H1 (cell line): Measurements from ENCODE around the gene ICA1. TPM values are rescaled to one million over a fixed set of nuclear protein-coding genes. Genes with fewer than 3 reads are reported as not detected.

ENCODE experiments used
- CTCF ChIA-PET: fragments of 300-600 bp; sonication (Branson Sonifier 250); formaldehyde crosslinking; loops from one replicate; lab custom pipeline; 2021; ENCODE audit not compliant: partially characterized antibody; lab: Charles Lee
- POLR2A ChIA-PET: fragments of 300-600 bp; sonication (Branson Sonifier 250); formaldehyde crosslinking; loops from one replicate; lab custom pipeline; 2021; ENCODE audit warnings: inconsistent platforms; ENCODE audit not compliant: partially characterized antibody; lab: Charles Lee
- DNase-seq, 2 experiments: peaks; one replicate each; pipeline versions ENCODE4 v3.0.0 to v3.0.0-alpha.2; 2010 to 2022; ENCODE audit warnings: low spot score in 2 of 2, low read depth in 1 of 2, mixed read lengths in 1 of 2
- FAIRE-seq: peaks from 2 replicates; lab custom pipeline; 2011; peaks lifted over from hg19 to GRCh38; lab: Jason Lieb, UNC
- H2AFZ ChIP-seq: 2 replicates; pipeline ENCODE4 v1.8.1; 2012; ENCODE audit warnings: low read length, inconsistent platforms
- H2AK5ac ChIP-seq: 2 replicates; pipeline ENCODE4 v1.6.1; 2013; ENCODE audit warnings: low read depth, low read length
- H2BK120ac ChIP-seq: replicated peaks from 2 replicates; pipeline ENCODE3; 2013; ENCODE audit warnings: low read depth, low read length, inconsistent platforms
- H2BK12ac ChIP-seq: 2 replicates; pipeline ENCODE4 v1.6.1; 2013; ENCODE audit warnings: low read depth, low read length
- H2BK15ac ChIP-seq: 2 replicates; pipeline ENCODE4 v1.6.1; 2013; ENCODE audit warnings: low read length
- H2BK20ac ChIP-seq: 2 replicates; pipeline ENCODE4 v1.6.1; 2013; ENCODE audit warnings: low read length
- H2BK5ac ChIP-seq: 2 replicates; pipeline ENCODE4 v1.6.1; 2013; ENCODE audit warnings: low read depth, low read length
- H3K14ac ChIP-seq: 2 replicates; pipeline ENCODE4 v1.6.1; 2013; ENCODE audit warnings: inconsistent platforms; ENCODE audit not compliant: insufficient read length
- H3K18ac ChIP-seq: 2 replicates; pipeline ENCODE4 v1.6.1; 2013; ENCODE audit warnings: low read length; ENCODE audit errors: extremely low read depth
- H3K23ac ChIP-seq: 2 replicates; pipeline ENCODE4 v1.6.1; 2013; ENCODE audit warnings: inconsistent platforms; ENCODE audit not compliant: insufficient read length
- H3K23me2 ChIP-seq: 2 replicates; pipeline ENCODE4 v1.6.1; 2013; ENCODE audit warnings: low read depth, low read length
- H3K27ac ChIP-seq: 2 replicates; pipeline ENCODE4 v1.6.1; 2011; ENCODE audit warnings: low read depth, low read length, inconsistent platforms
- H3K27me3 ChIP-seq, 4 experiments: replicated peaks in 1 of 4; 1 replicate in 1 of 4; 2 replicates in 3 of 4; pipeline versions ENCODE4 v1.6.1 to v1.8.1; 2011 to 2013; ENCODE audit warnings: low read length in 3 of 4, mild to moderate bottlenecking in 3 of 4, inconsistent platforms in 2 of 4, mixed read lengths in 2 of 4, moderate library complexity in 1 of 4; ENCODE audit not compliant: control insufficient read depth in 3 of 4, insufficient read depth in 3 of 4; ENCODE audit errors: extremely low read depth in 1 of 4
- H3K36me3 ChIP-seq, 4 experiments: 2 replicates each; pipeline versions ENCODE4 v1.6.1 to v1.8.1; 2011 to 2013; ENCODE audit warnings: mild to moderate bottlenecking in 4 of 4, low read length in 3 of 4, moderate library complexity in 2 of 4, control low read depth in 1 of 4, inconsistent platforms in 1 of 4; ENCODE audit not compliant: insufficient read depth in 4 of 4, control insufficient read depth in 2 of 4
- H3K4ac ChIP-seq: replicated peaks from 2 replicates; pipeline ENCODE3; 2013; ENCODE audit warnings: low read length, low read depth, mixed read lengths, inconsistent platforms; ENCODE audit not compliant: insufficient read length
- H3K4me1 ChIP-seq, 4 experiments: replicated peaks in 1 of 4; 1 replicate in 1 of 4; 2 replicates in 3 of 4; pipeline versions ENCODE4 v1.6.1 to v1.8.1; 2011 to 2013; ENCODE audit warnings: low read length in 3 of 4, inconsistent platforms in 2 of 4, mixed read lengths in 1 of 4; ENCODE audit not compliant: insufficient read depth in 4 of 4, control insufficient read depth in 3 of 4
- H3K4me2 ChIP-seq, 2 experiments: 2 replicates each; pipeline versions ENCODE4 v1.6.1 to v1.8.1; 2011 to 2013; ENCODE audit warnings: low read depth in 2 of 2, low read length in 2 of 2, control low read depth in 1 of 2, inconsistent platforms in 1 of 2, mild to moderate bottlenecking in 1 of 2; ENCODE audit not compliant: insufficient read depth in 1 of 2
- H3K4me3 ChIP-seq, 4 experiments: fragments of 200-600, 300-600 bp in 1 of 4; sonication (generic), shearing (Covaris generic), sonication (Bioruptor Twin) in 1 of 4; 2 replicates each; pipeline versions ENCODE4 v1.5.1 to v1.8.1; 2011 to 2016; ENCODE audit warnings: low read length in 4 of 4, low read depth in 3 of 4, control low read depth in 2 of 4, inconsistent platforms in 2 of 4, mild to moderate bottlenecking in 2 of 4, mixed read lengths in 1 of 4, moderate library complexity in 1 of 4; ENCODE audit not compliant: insufficient read depth in 2 of 4; ENCODE audit errors: extremely low read depth in 1 of 4
- H3K56ac ChIP-seq: replicated peaks from 2 replicates; pipeline ENCODE3; 2013; ENCODE audit warnings: low read depth, mild to moderate bottlenecking, mixed read lengths, low read length, inconsistent platforms; ENCODE audit not compliant: insufficient read length
- H3K79me1 ChIP-seq: 2 replicates; pipeline ENCODE4 v1.6.1; 2013; ENCODE audit warnings: low read depth, low read length, control low read depth
- H3K79me2 ChIP-seq, 2 experiments: 2 replicates each; pipeline versions ENCODE4 v1.6.1 to v1.8.1; 2012 to 2013; ENCODE audit warnings: low read length in 2 of 2, mild to moderate bottlenecking in 2 of 2, inconsistent platforms in 1 of 2; ENCODE audit not compliant: insufficient read depth in 2 of 2, control insufficient read depth in 1 of 2
- H3K9ac ChIP-seq, 4 experiments: replicated peaks in 1 of 4; 1 replicate in 1 of 4; 2 replicates in 3 of 4; pipeline versions ENCODE4 v1.6.1 to v1.8.1; 2011 to 2013; ENCODE audit warnings: low read depth in 3 of 4, low read length in 3 of 4, control low read depth in 2 of 4, mild to moderate bottlenecking in 2 of 4, moderate library complexity in 2 of 4, inconsistent platforms in 1 of 4; ENCODE audit errors: extremely low read depth in 1 of 4
- H3K9me3 ChIP-seq, 2 experiments: 2 replicates each; pipeline versions ENCODE4 v1.6.1 to v1.8.1; 2012 to 2013; ENCODE audit warnings: mild to moderate bottlenecking in 2 of 2, moderate library complexity in 2 of 2, control low read depth in 1 of 2, inconsistent platforms in 1 of 2, low read depth in 1 of 2, low read length in 1 of 2, mixed read lengths in 1 of 2; ENCODE audit not compliant: insufficient read depth in 2 of 2
- H4K20me1 ChIP-seq, 2 experiments: replicated peaks in 1 of 2; 2 replicates each; pipeline versions ENCODE3 to v1.8.1; 2011 to 2013; ENCODE audit warnings: inconsistent platforms in 2 of 2, low read length in 2 of 2, mild to moderate bottlenecking in 1 of 2; ENCODE audit not compliant: insufficient read depth in 2 of 2, control insufficient read depth in 1 of 2
- H4K5ac ChIP-seq: 2 replicates; pipeline ENCODE4 v1.6.1; 2013; ENCODE audit warnings: low read length, low read depth, mixed read lengths, inconsistent platforms; ENCODE audit not compliant: insufficient read length
- H4K8ac ChIP-seq: 2 replicates; pipeline ENCODE4 v1.8.0; 2013; ENCODE audit warnings: mild to moderate bottlenecking, moderate library complexity, low read length, inconsistent platforms; ENCODE audit not compliant: insufficient read depth; ENCODE audit errors: extremely low read depth
- H4K91ac ChIP-seq: replicated peaks from 2 replicates; pipeline ENCODE3; 2013; ENCODE audit warnings: low read length, mixed read lengths, inconsistent platforms; ENCODE audit not compliant: insufficient read length
- BRCA1 ChIP-seq: IDR thresholded peaks from 2 replicates; pipeline ENCODE4 v1.6.1; 2012; ENCODE audit warnings: low read depth, low read length, improper control_type of control experiment
- CTBP2 ChIP-seq: IDR thresholded peaks from 2 replicates; pipeline ENCODE4 v1.7.0; 2011; ENCODE audit warnings: borderline replicate concordance, mild to moderate bottlenecking, moderate library complexity, mixed read lengths, low read length; ENCODE audit not compliant: insufficient read depth, insufficient read length
- EZH2 ChIP-seq: fragments of 200-600 bp; sonication (generic); IDR thresholded peaks from 2 replicates; pipeline ENCODE4 v1.7.1; 2012; ENCODE audit warnings: low read depth, mild to moderate bottlenecking, moderate library complexity, low read length, inconsistent platforms; ENCODE audit not compliant: severe bottlenecking
- MAFK ChIP-seq: IDR thresholded peaks from 2 replicates; pipeline ENCODE4 v1.6.1; 2012; ENCODE audit warnings: low read depth, mild to moderate bottlenecking, improper control_type of control experiment, low read length
- RAD21 ChIP-seq, 2 experiments: IDR thresholded peaks in 1 of 2; conservative IDR thresholded peaks in 1 of 2; 2 replicates each; pipeline ENCODE4 v1.6.1; 2011; ENCODE audit warnings: low read depth in 2 of 2, low read length in 2 of 2, improper control_type of control experiment in 1 of 2, inconsistent platforms in 1 of 2, mild to moderate bottlenecking in 1 of 2, moderate library complexity in 1 of 2
- RBBP5 ChIP-seq: IDR thresholded peaks from 2 replicates; pipeline ENCODE4 v1.7.1; 2012; ENCODE audit warnings: low read depth, mild to moderate bottlenecking, inconsistent platforms, low read length, moderate library complexity, borderline replicate concordance
- SAP30 ChIP-seq: fragments of 300-600 bp; sonication (generic); IDR thresholded peaks from 2 replicates; pipeline ENCODE4 v1.7.1; 2012; ENCODE audit warnings: low read length, moderate library complexity, mild to moderate bottlenecking, inconsistent platforms; ENCODE audit not compliant: insufficient read depth, insufficient replicate concordance
- SUZ12 ChIP-seq: fragments of 200-600 bp; sonication (generic); IDR thresholded peaks from 2 replicates; pipeline ENCODE4 v1.6.1; 2012; ENCODE audit warnings: mild to moderate bottlenecking, inconsistent platforms, low read length, moderate library complexity, mixed read lengths
- TCF12 ChIP-seq: IDR thresholded peaks from 2 replicates; pipeline ENCODE4 v1.6.1; 2011; ENCODE audit warnings: low read depth, mild to moderate bottlenecking, low read length
- WGBS, 2 experiments: shearing (Covaris generic) in 1 of 2; methylation state at CpG; one replicate each; pipeline versions ENCODE4 v1.1.6 to v1.1.7; 2013 to 2015; ENCODE audit warnings: low lambda C conversion rate in 2 of 2, mixed read lengths in 2 of 2, inconsistent platforms in 1 of 2, low coverage in 1 of 2, missing lambda C conversion rate in 1 of 2; ENCODE audit not compliant: insufficient replicate concordance in 2 of 2, insufficient coverage in 1 of 2, insufficient read length in 1 of 2; ENCODE audit errors: extremely low coverage in 1 of 2, missing lambda C conversion rate in 1 of 2; 5-methylcytosine and 5-hydroxymethylcytosine counted together
- polyA plus RNA-seq, 7 experiments: library from polyadenylated mRNA; depleted of rRNA in 3 of 7; stranded (reverse) in 5 of 7; unstranded in 2 of 7; fragments of >200 nt in 5 of 7; fragments of 200-250 nt in 2 of 7; gene quantifications; 1 replicate in 5 of 7; 2 replicates in 1 of 7; 4 replicates in 1 of 7; pipeline versions ENCODE4 v1.2.1 to v1.2.3, GENCODE V29; 2011 to 2013; ENCODE audit warnings: missing spikeins in 2 of 7, mixed read lengths in 2 of 7
- total RNA-seq: library from RNA; stranded (reverse); fragmentation: NEBNext Ultra II Directional; extraction: Animal tissue kit (Norgen Biotek cat#: 25700); gene quantifications from 2 replicates; pipeline ENCODE4 v1.2.1, GENCODE V29; 2021
- TF ChIP-seq, protein P1 (sequence below): IDR thresholded peaks from 2 replicates; pipeline ENCODE4 v1.6.1; 2011; ENCODE audit warnings: low read length, improper control_type of control experiment

Gene ICA1
- total and polyA plus RNA-seq, 2 of the 8 experiments (the other 6 are each of a cell fraction or from before 2014, with no cell fraction given): 14.9 to 37.1 TPM

- Histone ChIP-seq H2AK5ac (no peak overlapping the region), H3K14ac (no peak overlapping the region), H4K91ac (no peak overlapping the region), H2AFZ (peak overlapping the region; percentile 3; the same call in 1 of the 2 replicates), H3K9ac (no peak overlapping the region), H4K8ac (no peak overlapping the region), H3K23me2 (no peaks in the 10 kb centered on the region), H3K4me2 (no peak overlapping the region), H3K56ac (no peak overlapping the region), H2BK20ac (no peak overlapping the region), H2BK5ac (no peak overlapping the region), H3K79me1 (no peaks in the 10 kb centered on the region), H3K18ac (no peak overlapping the region), H3K27ac (no peak overlapping the region), H3K4ac (no peak overlapping the region), H4K20me1 (no peaks in the 10 kb centered on the region), H2BK120ac (no peak overlapping the region), H4K5ac (no peak overlapping the region), H3K4me3 (no peak overlapping the region), H2BK12ac (peak overlapping the region; percentile 80; the same call in 1 of the 2 replicates), H3K23ac (no peak overlapping the region), H3K36me3 (no peaks in the 10 kb centered on the region), H3K27me3 (no peaks in the 10 kb centered on the region), H3K4me1 (no peaks in the 10 kb centered on the region; a peak in 1 of 7 replicates), H3K79me2 (no peaks in the 10 kb centered on the region), H2BK15ac (no peak overlapping the region), H3K9me3 (no peaks in the 10 kb centered on the region)
- DNase-seq: no peak
- ChIA-PET CTCF (interaction anchor here (1.1 to 2.3 kb wide), 5 partner anchors 11 to 256 kb away, joined by 3 to 10 read pairs (median 4); no protein-coding TSS in a partner anchor), POLR2A (interaction anchor here (0.6 to 0.9 kb wide), 2 partner anchors 12 to 44 kb away, joined by 3 read pairs; no protein-coding TSS in a partner anchor)
- WGBS, 2 experiments: 88% methylated on average over 3 of the region's 3 CpGs; no CpG with 5 or more reads in 1 of the 2 experiments
- no peak for FAIRE-seq
- no peak for TF ChIP-seq RBBP5
- no peak for TF ChIP-seq RAD21 (IDR thresholded peaks at IDR 0.05 in 1 of 2, conservative IDR thresholded peaks at IDR 0.05 in 1 of 2; ENCODE audit: low read depth in 2 of 2, low read length in 2 of 2)
- TF ChIP-seq, protein P1, sequence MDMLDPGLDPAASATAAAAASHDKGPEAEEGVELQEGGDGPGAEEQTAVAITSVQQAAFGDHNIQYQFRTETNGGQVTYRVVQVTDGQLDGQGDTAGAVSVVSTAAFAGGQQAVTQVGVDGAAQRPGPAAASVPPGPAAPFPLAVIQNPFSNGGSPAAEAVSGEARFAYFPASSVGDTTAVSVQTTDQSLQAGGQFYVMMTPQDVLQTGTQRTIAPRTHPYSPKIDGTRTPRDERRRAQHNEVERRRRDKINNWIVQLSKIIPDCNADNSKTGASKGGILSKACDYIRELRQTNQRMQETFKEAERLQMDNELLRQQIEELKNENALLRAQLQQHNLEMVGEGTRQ: no peak
- TF ChIP-seq SAP30: no peak
- TF ChIP-seq SUZ12: no peak
- TF ChIP-seq BRCA1: no peak
- no peak for TF ChIP-seq TCF12
- no peak for TF ChIP-seq EZH2
- no peak for TF ChIP-seq CTBP2
- no peak for TF ChIP-seq MAFK
Observed at GRCh38 chr7:8291397-8292141, 29.6 kb upstream of the ICA1 start.
